SK-N-SH treated with all-trans-retinoic acid at 6 μM for 48 hours (cell line): ENCODE data around the gene CTDSP2.

Experiments
- ATAC-seq: fragments of 200-7000 bp; cut with Tn5 transposase; 3 replicates; pipeline ENCODE4 v1.9.1; 2020; ENCODE audit warnings: mild to moderate bottlenecking, moderate library complexity
- BACH2 ChIP-seq: fragments of 250-450 bp; sonication (Bioruptor Pico); IDR thresholded peaks from 2 replicates; pipeline ENCODE4 v1.9.0; 2021; ENCODE audit warnings: mild to moderate bottlenecking, borderline replicate concordance
- CSDC2 ChIP-seq: fragments of 250-450 bp; sonication (Bioruptor Pico); IDR thresholded peaks from 2 replicates; pipeline ENCODE4 v1.5.0; 2020; ENCODE audit warnings: mild to moderate bottlenecking, moderate library complexity
- ESRRG ChIP-seq: fragments of 250-450 bp; sonication (Bioruptor Pico); IDR thresholded peaks from 2 replicates; pipeline ENCODE4 v1.6.1; 2021; ENCODE audit warnings: mild to moderate bottlenecking
- GLIS3 ChIP-seq: fragments of 250-450 bp; sonication (Bioruptor Pico); IDR thresholded peaks from 2 replicates; pipeline ENCODE4 v1.5.0; 2020; ENCODE audit warnings: mild to moderate bottlenecking, moderate library complexity
- ISL1 ChIP-seq: fragments of 250-450 bp; sonication (Bioruptor Pico); IDR thresholded peaks from 2 replicates; pipeline ENCODE4 v2.1.2; 2022; ENCODE audit warnings: mild to moderate bottlenecking, moderate library complexity
- OSR1 ChIP-seq: fragments of 250-450 bp; sonication (Bioruptor Pico); IDR thresholded peaks from 2 replicates; pipeline ENCODE4 v1.8.0; 2022; ENCODE audit warnings: moderate library complexity, mild to moderate bottlenecking, inconsistent platforms
- PPARA ChIP-seq: fragments of 250-450 bp; sonication (Bioruptor Pico); IDR thresholded peaks from 2 replicates; pipeline ENCODE4 v1.5.0; 2020; ENCODE audit warnings: mild to moderate bottlenecking, borderline replicate concordance
- RARB ChIP-seq: fragments of 250-450 bp; sonication (Bioruptor Pico); IDR thresholded peaks from 2 replicates; pipeline ENCODE4 v1.8.0; 2021; ENCODE audit warnings: mild to moderate bottlenecking, moderate library complexity
- SNAI2 ChIP-seq: fragments of 250-450 bp; sonication (Bioruptor Pico); IDR thresholded peaks from 2 replicates; pipeline ENCODE4 v1.5.0; 2020; ENCODE audit warnings: mild to moderate bottlenecking, moderate library complexity
- TCF4 ChIP-seq: fragments of 250-450 bp; sonication (Bioruptor Pico); IDR thresholded peaks from 2 replicates; pipeline ENCODE4 v1.8.0; 2021; ENCODE audit warnings: mild to moderate bottlenecking, moderate library complexity, borderline replicate concordance
- TOX ChIP-seq: fragments of 250-450 bp; sonication (Bioruptor Pico); IDR thresholded peaks from 2 replicates; pipeline ENCODE4 v1.8.0; 2021; ENCODE audit warnings: mild to moderate bottlenecking, moderate library complexity, borderline replicate concordance
- ZC3H10 ChIP-seq: fragments of 250-450 bp; sonication (Bioruptor Pico); IDR thresholded peaks from 2 replicates; pipeline ENCODE4 v1.5.1; 2021; ENCODE audit warnings: mild to moderate bottlenecking, moderate library complexity
- ZFP30 ChIP-seq: fragments of 450-650 bp; formaldehyde crosslinking; IDR thresholded peaks from 2 replicates; pipeline ENCODE4 v1.5.0; 2022; ENCODE audit warnings: mild to moderate bottlenecking, moderate library complexity
- ZNF70 ChIP-seq: fragments of 450-650 bp; formaldehyde crosslinking; IDR thresholded peaks from 2 replicates; pipeline ENCODE4 v1.5.0; 2020; ENCODE audit warnings: mild to moderate bottlenecking, moderate library complexity
- ZNF8 ChIP-seq: fragments of 450-650 bp; formaldehyde crosslinking; IDR thresholded peaks from 2 replicates; pipeline ENCODE4 v1.5.0; 2020; ENCODE audit warnings: mild to moderate bottlenecking, moderate library complexity
- TF ChIP-seq, protein P1 (sequence below): fragments of 250-450 bp; sonication (Bioruptor Pico); IDR thresholded peaks from 2 replicates; pipeline ENCODE4 v1.5.0; 2020; ENCODE audit warnings: mild to moderate bottlenecking, moderate library complexity
- TF ChIP-seq, protein P2 (sequence below): fragments of 250-450 bp; sonication (Bioruptor Pico); IDR thresholded peaks from 2 replicates; pipeline ENCODE4 v1.5.1; 2020; ENCODE audit warnings: low read depth, mild to moderate bottlenecking, moderate library complexity
- TF ChIP-seq, protein P3 (sequence below): fragments of 250-450 bp; sonication (Bioruptor Pico); IDR thresholded peaks from 2 replicates; pipeline ENCODE4 v1.8.0; 2021; ENCODE audit warnings: low read depth, mild to moderate bottlenecking, moderate library complexity, borderline replicate concordance
- TF ChIP-seq, protein P4 (sequence below): fragments of 250-450 bp; sonication (Bioruptor Pico); IDR thresholded peaks from 2 replicates; pipeline ENCODE4 v1.5.1; 2021; ENCODE audit warnings: mild to moderate bottlenecking, moderate library complexity

Gene CTDSP2

DNA sequence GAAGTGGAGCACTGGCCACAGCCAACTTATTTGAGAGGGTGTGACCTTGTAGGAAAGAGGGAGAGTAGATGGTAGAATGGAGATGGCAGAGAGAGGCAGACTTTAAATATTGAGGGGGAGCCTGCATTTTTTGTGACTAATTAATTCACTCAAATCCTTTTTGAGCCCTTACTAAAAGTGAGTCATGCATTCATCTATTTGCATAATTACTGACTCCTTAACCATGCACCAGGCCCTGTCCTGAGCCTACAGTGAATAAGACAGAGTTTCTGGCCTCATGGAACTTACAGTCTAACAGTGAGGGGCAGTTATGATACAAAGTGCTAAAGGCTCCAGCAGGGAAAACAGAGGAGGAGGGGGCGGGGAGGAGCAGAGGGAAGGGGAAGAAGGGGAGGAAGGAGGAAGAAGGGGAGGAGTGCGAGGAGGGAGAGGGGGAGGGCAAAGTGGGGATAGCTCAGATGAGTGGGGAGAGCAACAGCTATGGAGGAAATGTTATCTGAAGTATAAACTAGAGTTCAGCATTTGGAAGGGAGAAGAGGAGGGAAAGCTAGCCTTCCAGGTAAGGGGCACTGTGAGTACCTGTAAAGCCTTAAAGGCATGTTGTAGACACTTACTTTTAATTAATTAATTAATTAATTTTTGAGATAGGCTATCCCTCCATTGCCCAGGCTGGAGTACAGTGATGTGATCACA is 7.5 kb upstream of the CTDSP2 start:
- no peak for TF ChIP-seq ZNF8 (CRISPR knock-in tag)
- TF ChIP-seq OSR1, result no peak
- no peak for TF ChIP-seq ZNF70 (CRISPR knock-in tag)
- TF ChIP-seq, protein P1, sequence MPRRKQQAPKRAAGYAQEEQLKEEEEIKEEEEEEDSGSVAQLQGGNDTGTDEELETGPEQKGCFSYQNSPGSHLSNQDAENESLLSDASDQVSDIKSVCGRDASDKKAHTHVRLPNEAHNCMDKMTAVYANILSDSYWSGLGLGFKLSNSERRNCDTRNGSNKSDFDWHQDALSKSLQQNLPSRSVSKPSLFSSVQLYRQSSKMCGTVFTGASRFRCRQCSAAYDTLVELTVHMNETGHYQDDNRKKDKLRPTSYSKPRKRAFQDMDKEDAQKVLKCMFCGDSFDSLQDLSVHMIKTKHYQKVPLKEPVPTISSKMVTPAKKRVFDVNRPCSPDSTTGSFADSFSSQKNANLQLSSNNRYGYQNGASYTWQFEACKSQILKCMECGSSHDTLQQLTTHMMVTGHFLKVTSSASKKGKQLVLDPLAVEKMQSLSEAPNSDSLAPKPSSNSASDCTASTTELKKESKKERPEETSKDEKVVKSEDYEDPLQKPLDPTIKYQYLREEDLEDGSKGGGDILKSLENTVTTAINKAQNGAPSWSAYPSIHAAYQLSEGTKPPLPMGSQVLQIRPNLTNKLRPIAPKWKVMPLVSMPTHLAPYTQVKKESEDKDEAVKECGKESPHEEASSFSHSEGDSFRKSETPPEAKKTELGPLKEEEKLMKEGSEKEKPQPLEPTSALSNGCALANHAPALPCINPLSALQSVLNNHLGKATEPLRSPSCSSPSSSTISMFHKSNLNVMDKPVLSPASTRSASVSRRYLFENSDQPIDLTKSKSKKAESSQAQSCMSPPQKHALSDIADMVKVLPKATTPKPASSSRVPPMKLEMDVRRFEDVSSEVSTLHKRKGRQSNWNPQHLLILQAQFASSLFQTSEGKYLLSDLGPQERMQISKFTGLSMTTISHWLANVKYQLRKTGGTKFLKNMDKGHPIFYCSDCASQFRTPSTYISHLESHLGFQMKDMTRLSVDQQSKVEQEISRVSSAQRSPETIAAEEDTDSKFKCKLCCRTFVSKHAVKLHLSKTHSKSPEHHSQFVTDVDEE, result no peak
- TF ChIP-seq TOX (CRISPR knock-in tag), result no peak
- no peak for TF ChIP-seq BACH2 (CRISPR knock-in tag)
- TF ChIP-seq, protein P2, sequence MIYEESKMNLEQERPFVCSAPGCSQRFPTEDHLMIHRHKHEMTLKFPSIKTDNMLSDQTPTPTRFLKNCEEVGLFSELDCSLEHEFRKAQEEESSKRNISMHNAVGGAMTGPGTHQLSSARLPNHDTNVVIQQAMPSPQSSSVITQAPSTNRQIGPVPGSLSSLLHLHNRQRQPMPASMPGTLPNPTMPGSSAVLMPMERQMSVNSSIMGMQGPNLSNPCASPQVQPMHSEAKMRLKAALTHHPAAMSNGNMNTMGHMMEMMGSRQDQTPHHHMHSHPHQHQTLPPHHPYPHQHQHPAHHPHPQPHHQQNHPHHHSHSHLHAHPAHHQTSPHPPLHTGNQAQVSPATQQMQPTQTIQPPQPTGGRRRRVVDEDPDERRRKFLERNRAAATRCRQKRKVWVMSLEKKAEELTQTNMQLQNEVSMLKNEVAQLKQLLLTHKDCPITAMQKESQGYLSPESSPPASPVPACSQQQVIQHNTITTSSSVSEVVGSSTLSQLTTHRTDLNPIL, result no peak
- no peak for TF ChIP-seq ESRRG (CRISPR knock-in tag)
- no peak for TF ChIP-seq PPARA (CRISPR knock-in tag)
- TF ChIP-seq ISL1 (CRISPR knock-in tag), result no peak
- TF ChIP-seq GLIS3 (CRISPR knock-in tag), result no peak
- no peak for TF ChIP-seq TCF4 (CRISPR knock-in tag)
- TF ChIP-seq, all 23 proteins: peak for 0
- ATAC-seq, result no peak

DNA sequence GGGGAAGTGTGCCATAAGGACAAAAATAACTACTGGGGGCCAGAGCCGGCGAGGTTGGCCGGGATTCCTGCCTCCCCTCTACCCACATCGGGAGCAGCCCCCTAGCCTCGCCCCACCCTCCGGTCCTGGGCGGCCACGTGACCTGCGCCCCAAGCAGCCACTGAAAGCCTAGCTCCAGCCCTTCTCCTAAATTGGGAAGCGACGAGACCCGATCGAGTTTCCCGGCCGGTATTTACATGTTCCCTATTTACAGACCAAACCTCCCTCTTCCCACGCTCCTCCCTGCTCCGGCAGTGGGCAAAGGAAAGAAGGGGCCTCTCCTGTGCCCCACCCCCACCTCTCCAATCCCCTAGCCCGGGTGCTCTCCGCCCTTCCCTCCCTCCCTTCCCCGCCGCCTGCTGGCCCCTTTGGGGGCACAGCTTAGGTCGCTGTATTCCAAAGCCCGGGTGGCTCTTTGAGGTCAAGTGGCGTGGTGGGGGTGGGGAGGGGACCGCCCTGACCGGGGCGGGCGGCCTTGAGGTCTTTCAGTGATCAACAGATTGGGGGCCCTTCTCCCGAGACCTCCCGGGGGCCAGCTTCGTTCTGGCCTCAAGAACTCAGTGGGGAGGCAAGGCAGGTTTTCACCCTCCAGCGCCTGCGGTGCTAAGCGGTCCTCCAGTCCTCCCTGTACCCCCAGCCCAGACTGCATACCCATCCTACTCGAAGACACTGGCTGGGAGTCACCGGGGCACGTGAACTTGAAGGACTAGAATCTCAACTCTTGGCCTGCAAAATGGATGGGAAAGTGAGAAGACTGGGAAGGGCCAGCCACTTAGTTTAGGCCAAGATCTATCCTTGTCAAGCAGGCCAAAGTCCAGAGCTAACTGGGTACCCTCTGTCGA is 6.3 kb upstream of the CTDSP2 start:
- ATAC-seq, result no peak
- TF ChIP-seq CSDC2 (CRISPR knock-in tag), result no peak
- no peak for TF ChIP-seq SNAI2
- TF ChIP-seq, protein P3, sequence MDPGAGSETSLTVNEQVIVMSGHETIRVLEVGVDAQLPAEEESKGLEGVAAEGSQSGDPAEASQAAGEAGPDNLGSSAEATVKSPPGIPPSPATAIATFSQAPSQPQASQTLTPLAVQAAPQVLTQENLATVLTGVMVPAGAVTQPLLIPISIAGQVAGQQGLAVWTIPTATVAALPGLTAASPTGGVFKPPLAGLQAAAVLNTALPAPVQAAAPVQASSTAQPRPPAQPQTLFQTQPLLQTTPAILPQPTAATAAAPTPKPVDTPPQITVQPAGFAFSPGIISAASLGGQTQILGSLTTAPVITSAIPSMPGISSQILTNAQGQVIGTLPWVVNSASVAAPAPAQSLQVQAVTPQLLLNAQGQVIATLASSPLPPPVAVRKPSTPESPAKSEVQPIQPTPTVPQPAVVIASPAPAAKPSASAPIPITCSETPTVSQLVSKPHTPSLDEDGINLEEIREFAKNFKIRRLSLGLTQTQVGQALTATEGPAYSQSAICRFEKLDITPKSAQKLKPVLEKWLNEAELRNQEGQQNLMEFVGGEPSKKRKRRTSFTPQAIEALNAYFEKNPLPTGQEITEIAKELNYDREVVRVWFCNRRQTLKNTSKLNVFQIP (CRISPR knock-in tag), result no peak
- no peak for TF ChIP-seq OSR1
- TF ChIP-seq RARB, result no peak
- TF ChIP-seq TOX (CRISPR knock-in tag), result no peak
- TF ChIP-seq, protein P1, result no peak
- no peak for TF ChIP-seq ZFP30
- TF ChIP-seq GLIS3 (CRISPR knock-in tag), result no peak
- TF ChIP-seq ZNF70 (CRISPR knock-in tag), result no peak
- no peak for TF ChIP-seq ZC3H10
- TF ChIP-seq, protein P2, result no peak
- no peak for TF ChIP-seq TCF4 (CRISPR knock-in tag)
- TF ChIP-seq, protein P4, sequence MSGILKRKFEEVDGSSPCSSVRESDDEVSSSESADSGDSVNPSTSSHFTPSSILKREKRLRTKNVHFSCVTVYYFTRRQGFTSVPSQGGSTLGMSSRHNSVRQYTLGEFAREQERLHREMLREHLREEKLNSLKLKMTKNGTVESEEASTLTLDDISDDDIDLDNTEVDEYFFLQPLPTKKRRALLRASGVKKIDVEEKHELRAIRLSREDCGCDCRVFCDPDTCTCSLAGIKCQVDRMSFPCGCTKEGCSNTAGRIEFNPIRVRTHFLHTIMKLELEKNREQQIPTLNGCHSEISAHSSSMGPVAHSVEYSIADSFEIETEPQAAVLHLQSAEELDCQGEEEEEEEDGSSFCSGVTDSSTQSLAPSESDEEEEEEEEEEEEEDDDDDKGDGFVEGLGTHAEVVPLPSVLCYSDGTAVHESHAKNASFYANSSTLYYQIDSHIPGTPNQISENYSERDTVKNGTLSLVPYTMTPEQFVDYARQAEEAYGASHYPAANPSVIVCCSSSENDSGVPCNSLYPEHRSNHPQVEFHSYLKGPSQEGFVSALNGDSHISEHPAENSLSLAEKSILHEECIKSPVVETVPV (CRISPR knock-in tag), result no peak
